HepG2 (cell line): ENCODE results near the gene ATIC. TPM values are rescaled to one million over a fixed set of nuclear protein-coding genes. Genes with fewer than 3 reads are reported as not detected.

ENCODE experiments used
- AFF4 ChIP-seq: sonication (generic); formaldehyde crosslinking; IDR thresholded peaks from 2 replicates; pipeline ENCODE4 v1.4.0; 2020; ENCODE audit warnings: missing genetic modification reagents
- AKAP8 ChIP-seq: sonication (generic); formaldehyde crosslinking; IDR thresholded peaks from 2 replicates; pipeline ENCODE4 v1.5.1; 2020; ENCODE audit warnings: mild to moderate bottlenecking, missing genetic modification reagents
- CENPBD1 ChIP-seq: sonication (generic); formaldehyde crosslinking; IDR thresholded peaks from 2 replicates; pipeline ENCODE4 v1.8.0; 2022; ENCODE audit warnings: missing genetic modification reagents, low read depth, mild to moderate bottlenecking, borderline replicate concordance
- GLI4 ChIP-seq: sonication (generic); formaldehyde crosslinking; IDR thresholded peaks from 2 replicates; pipeline ENCODE4 v1.5.1; 2020; ENCODE audit warnings: missing genetic modification reagents, mild to moderate bottlenecking, moderate library complexity, borderline replicate concordance
- IRX3 ChIP-seq: sonication (generic); formaldehyde crosslinking; IDR thresholded peaks from 2 replicates; pipeline ENCODE4 v1.8.1; 2023; ENCODE audit warnings: mild to moderate bottlenecking, low read depth, missing genetic modification reagents, borderline replicate concordance
- KLF12 ChIP-seq: sonication (generic); formaldehyde crosslinking; IDR thresholded peaks from 2 replicates; pipeline ENCODE4 v1.4.0; 2020; ENCODE audit warnings: missing genetic modification reagents, borderline replicate concordance
- NCOA2 ChIP-seq: sonication (generic); formaldehyde crosslinking; IDR thresholded peaks from 2 replicates; pipeline ENCODE4 v1.8.0; 2022; ENCODE audit warnings: inconsistent platforms
- ONECUT2 ChIP-seq: sonication (generic); formaldehyde crosslinking; IDR thresholded peaks from 2 replicates; pipeline ENCODE4 v1.4.0; 2020; ENCODE audit warnings: missing genetic modification reagents
- POLR2AphosphoS2 ChIP-seq: IDR thresholded peaks from 2 replicates; pipeline ENCODE4 v1.6.1; 2011; ENCODE audit warnings: low read depth, low read length, improper control_type of control experiment
- RAD21 ChIP-seq: fragments of 450-650 bp; formaldehyde crosslinking; IDR thresholded peaks from 2 replicates; pipeline ENCODE4 v1.5.0; 2020; ENCODE audit warnings: mild to moderate bottlenecking
- SIN3A ChIP-seq: IDR thresholded peaks from 2 replicates; pipeline ENCODE4 v1.6.1; 2011; ENCODE audit warnings: low read depth, mild to moderate bottlenecking, control low read depth, low read length, borderline replicate concordance
- SIN3B ChIP-seq: fragments of 150-350 bp; IDR thresholded peaks from 2 replicates; pipeline ENCODE4 v1.6.1; 2014; ENCODE audit warnings: low read length
- SMAD9 ChIP-seq: sonication (generic); formaldehyde crosslinking; IDR thresholded peaks from 2 replicates; pipeline ENCODE4 v1.5.1; 2020; ENCODE audit warnings: mild to moderate bottlenecking, missing genetic modification reagents
- SNAPC2 ChIP-seq: sonication (generic); formaldehyde crosslinking; IDR thresholded peaks from 2 replicates; pipeline ENCODE4 v1.8.1; 2022; ENCODE audit warnings: mild to moderate bottlenecking, missing genetic modification reagents
- SRF ChIP-seq: IDR thresholded peaks from 2 replicates; pipeline ENCODE4 v1.6.1; 2011; ENCODE audit warnings: mild to moderate bottlenecking, low read depth, low read length, moderate library complexity
- TCF7 ChIP-seq: sonication (generic); IDR thresholded peaks from 2 replicates; pipeline ENCODE4 v1.6.1; 2016; ENCODE audit warnings: antibody characterized with exemption, low read depth
- TMF1 ChIP-seq: sonication (generic); formaldehyde crosslinking; IDR thresholded peaks from 2 replicates; pipeline ENCODE4 v1.8.1; 2022; ENCODE audit warnings: low read depth, missing genetic modification reagents
- TSC22D2 ChIP-seq: sonication (generic); formaldehyde crosslinking; IDR thresholded peaks from 2 replicates; pipeline ENCODE4 v1.5.1; 2020; ENCODE audit warnings: missing genetic modification reagents, mild to moderate bottlenecking, borderline replicate concordance
- ZNF18 ChIP-seq: sonication (generic); formaldehyde crosslinking; IDR thresholded peaks from 2 replicates; pipeline ENCODE4 v1.8.0; 2022; ENCODE audit warnings: mild to moderate bottlenecking, missing genetic modification reagents; ENCODE audit not compliant: insufficient replicate concordance
- ZNF335 ChIP-seq: sonication (generic); formaldehyde crosslinking; IDR thresholded peaks from 2 replicates; pipeline ENCODE4 v1.4.0; 2020; ENCODE audit warnings: missing genetic modification reagents
- ZNF510 ChIP-seq: sonication (generic); formaldehyde crosslinking; IDR thresholded peaks from 2 replicates; pipeline ENCODE4 v1.4.0; 2020; ENCODE audit warnings: low read depth, mild to moderate bottlenecking, missing genetic modification reagents
- ZSCAN25 ChIP-seq: sonication (generic); formaldehyde crosslinking; IDR thresholded peaks from 2 replicates; pipeline ENCODE4 v1.8.0; 2022; ENCODE audit warnings: mild to moderate bottlenecking, missing genetic modification reagents
- polyA plus RNA-seq, 8 experiments: library from polyadenylated mRNA; depleted of rRNA in 3 of 8; stranded (reverse) in 7 of 8; unstranded in 1 of 8; fragments of >200 nt; fragmentation: Illumina TruSeq in 4 of 8; extraction: Trizol in 4 of 8; gene quantifications; 2 replicates each; pipeline versions ENCODE4 v1.2.1 to v1.2.3, GENCODE V29; 2011 to 2016; ENCODE audit warnings: low read depth in 4 of 8, missing spikeins in 1 of 8, mixed read lengths in 1 of 8; ENCODE audit not compliant: insufficient read depth in 1 of 8
- total RNA-seq, 5 experiments: library from RNA; depleted of rRNA; stranded (reverse); fragments of >200 nt; fragmentation: Illumina TruSeq; extraction: Trizol; gene quantifications; 2 replicates each; pipeline ENCODE4 v1.2.3, GENCODE V29; 2016; ENCODE audit warnings: low read depth in 1 of 5
- TF ChIP-seq, protein P1 (sequence below): sonication (generic); formaldehyde crosslinking; IDR thresholded peaks from 2 replicates; pipeline ENCODE4 v1.4.0; 2020; ENCODE audit warnings: missing genetic modification reagents
- TF ChIP-seq, protein P2 (sequence below): IDR thresholded peaks from 2 replicates; pipeline ENCODE4 v1.6.1; 2012; ENCODE audit warnings: inconsistent platforms

ATIC gene
- total and polyA plus RNA-seq, 2 of the 13 experiments (the other 11 are each of a cell fraction or from before 2014, with no cell fraction given) = 89.8 to 146 TPM

DNA sequence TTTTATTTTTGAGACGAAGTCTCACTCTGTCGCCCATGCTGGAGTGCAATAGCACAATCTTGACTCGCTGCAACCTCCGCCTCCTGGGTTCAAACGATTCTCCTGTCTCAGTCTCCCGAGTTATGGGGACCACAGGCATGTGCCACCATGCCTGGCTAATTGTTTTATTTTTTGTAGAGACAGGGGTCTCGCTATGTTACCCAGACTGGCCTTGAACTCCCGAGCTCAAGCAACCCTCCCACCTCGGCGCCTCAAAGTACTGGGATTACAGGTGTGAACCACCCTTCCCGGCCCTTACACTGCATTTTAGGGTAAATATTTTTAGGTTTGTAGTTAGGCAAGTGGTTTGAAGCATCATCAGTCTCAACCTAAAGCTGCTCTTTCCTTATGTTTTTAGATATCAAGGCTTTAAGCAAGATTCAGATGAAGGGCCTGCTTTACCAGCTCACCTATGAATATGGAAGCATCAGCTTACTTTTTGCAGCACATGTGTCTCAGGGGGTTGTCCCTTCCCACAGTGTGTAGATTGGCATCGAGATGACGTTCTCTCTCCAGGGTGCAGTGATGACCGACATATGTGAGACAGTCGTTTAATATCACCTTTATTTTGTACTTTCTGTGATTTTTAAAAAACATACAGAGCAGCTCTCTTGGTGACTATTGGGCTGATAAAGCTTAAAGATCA lies 47.2 kb downstream of the ATIC start (continued):
- TF ChIP-seq ZNF18 (CRISPR knock-in tag) = peak; percentile 10
- TF ChIP-seq TSC22D2 (CRISPR knock-in tag) = no peak
- no peak for TF ChIP-seq SMAD9 (CRISPR knock-in tag)
- TF ChIP-seq GLI4 (CRISPR knock-in tag) = no peak
- peak; percentile 97 for TF ChIP-seq POLR2AphosphoS2
- peak; percentile 91; the same call in 1 of the 2 replicates for TF ChIP-seq AFF4 (CRISPR knock-in tag)
- TF ChIP-seq, protein P1, sequence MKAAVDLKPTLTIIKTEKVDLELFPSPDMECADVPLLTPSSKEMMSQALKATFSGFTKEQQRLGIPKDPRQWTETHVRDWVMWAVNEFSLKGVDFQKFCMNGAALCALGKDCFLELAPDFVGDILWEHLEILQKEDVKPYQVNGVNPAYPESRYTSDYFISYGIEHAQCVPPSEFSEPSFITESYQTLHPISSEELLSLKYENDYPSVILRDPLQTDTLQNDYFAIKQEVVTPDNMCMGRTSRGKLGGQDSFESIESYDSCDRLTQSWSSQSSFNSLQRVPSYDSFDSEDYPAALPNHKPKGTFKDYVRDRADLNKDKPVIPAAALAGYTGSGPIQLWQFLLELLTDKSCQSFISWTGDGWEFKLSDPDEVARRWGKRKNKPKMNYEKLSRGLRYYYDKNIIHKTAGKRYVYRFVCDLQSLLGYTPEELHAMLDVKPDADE = 0 out of 2 replicates have a peak, but pooled peaks have one; percentile 78
- peak; percentile 86; the same call in 1 of the 2 replicates for TF ChIP-seq SNAPC2 (CRISPR knock-in tag)
- no peak for TF ChIP-seq NCOA2 (CRISPR knock-in tag)
- TF ChIP-seq TCF7 = 0 out of 2 replicates have a peak, but pooled peaks have one; percentile 9
- TF ChIP-seq IRX3 (CRISPR knock-in tag) = 0 out of 2 replicates have a peak, but pooled peaks have one; percentile 54
- peak; percentile 56; the same call in 1 of the 2 replicates for TF ChIP-seq AKAP8
- TF ChIP-seq, protein P2, sequence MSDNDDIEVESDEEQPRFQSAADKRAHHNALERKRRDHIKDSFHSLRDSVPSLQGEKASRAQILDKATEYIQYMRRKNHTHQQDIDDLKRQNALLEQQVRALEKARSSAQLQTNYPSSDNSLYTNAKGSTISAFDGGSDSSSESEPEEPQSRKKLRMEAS = 0 out of 2 replicates have a peak, but pooled peaks have one; percentile 41
- no peak for TF ChIP-seq ONECUT2
- TF ChIP-seq TMF1 = 0 out of 2 replicates have a peak, but pooled peaks have one; percentile 52
- TF ChIP-seq ZNF335 = no peak
- no peak for TF ChIP-seq SIN3B
- TF ChIP-seq SIN3A = no peak
- TF ChIP-seq KLF12 = no peak
- TF ChIP-seq ZSCAN25 (CRISPR knock-in tag) = no peak
- TF ChIP-seq SRF = no peak
- TF ChIP-seq ZNF510 (CRISPR knock-in tag) = no peak
- TF ChIP-seq CENPBD1 (CRISPR knock-in tag) = no peak
- TF ChIP-seq RAD21 = no peak
